C4-2B (cell line): ENCODE measurements around the gene ZBTB7A.

ENCODE experiments used
- ZFX ChIP-seq: fragments of 450-650 bp; IDR thresholded peaks from 2 replicates; pipeline ENCODE4 v1.6.1; 2017
- TF ChIP-seq, protein P1 (sequence below): fragments of 450-650 bp; conservative IDR thresholded peaks from 2 replicates; pipeline ENCODE4 v1.5.1; 2017; ENCODE audit warnings: mild to moderate bottlenecking

DNA sequence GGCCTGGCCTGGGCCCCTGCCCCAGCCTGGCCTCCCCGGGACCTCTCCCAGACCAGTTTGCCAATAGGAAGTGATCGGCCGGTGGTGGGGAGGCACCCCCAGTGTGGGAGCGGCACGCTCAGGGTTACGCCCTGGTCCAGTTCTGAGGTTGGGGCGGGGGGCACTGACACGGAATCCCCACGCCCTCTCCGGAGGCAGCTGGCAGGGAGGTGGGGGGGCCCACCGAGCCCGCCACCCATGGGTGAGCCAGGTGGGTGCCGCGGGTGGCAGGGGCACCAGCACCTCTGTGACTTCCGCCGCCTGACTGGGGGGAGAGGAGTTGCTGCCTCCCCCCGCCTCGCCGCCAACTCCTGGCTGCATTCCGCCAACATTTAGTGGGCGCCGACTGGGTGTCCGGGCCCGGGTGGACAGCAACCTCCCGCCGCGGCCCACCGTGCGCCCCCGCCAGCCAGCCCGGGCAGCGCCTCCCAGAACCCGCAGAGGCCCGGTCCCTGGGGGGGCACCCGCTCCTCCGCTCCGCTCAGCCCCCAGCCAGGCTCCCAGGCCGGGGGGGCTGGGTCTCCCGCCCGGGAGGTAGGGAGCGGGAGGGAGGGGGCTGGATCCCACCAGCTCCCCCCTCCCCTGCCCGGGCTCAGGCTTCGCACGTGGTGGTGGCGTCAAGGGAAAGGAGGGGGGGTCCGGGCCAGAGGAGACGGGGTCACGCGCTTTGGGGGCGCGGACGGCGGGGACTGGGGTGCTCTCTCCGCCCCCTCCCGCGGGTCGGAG lies 2.0 kb downstream of the ZBTB7A start:
- TF ChIP-seq, protein P1, sequence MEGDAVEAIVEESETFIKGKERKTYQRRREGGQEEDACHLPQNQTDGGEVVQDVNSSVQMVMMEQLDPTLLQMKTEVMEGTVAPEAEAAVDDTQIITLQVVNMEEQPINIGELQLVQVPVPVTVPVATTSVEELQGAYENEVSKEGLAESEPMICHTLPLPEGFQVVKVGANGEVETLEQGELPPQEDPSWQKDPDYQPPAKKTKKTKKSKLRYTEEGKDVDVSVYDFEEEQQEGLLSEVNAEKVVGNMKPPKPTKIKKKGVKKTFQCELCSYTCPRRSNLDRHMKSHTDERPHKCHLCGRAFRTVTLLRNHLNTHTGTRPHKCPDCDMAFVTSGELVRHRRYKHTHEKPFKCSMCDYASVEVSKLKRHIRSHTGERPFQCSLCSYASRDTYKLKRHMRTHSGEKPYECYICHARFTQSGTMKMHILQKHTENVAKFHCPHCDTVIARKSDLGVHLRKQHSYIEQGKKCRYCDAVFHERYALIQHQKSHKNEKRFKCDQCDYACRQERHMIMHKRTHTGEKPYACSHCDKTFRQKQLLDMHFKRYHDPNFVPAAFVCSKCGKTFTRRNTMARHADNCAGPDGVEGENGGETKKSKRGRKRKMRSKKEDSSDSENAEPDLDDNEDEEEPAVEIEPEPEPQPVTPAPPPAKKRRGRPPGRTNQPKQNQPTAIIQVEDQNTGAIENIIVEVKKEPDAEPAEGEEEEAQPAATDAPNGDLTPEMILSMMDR = no peak
- no peak; the same call in 1 of the 2 replicates for TF ChIP-seq ZFX
